PFSK-1 (cell line): ENCODE measurements around the gene MORN1.

ENCODE experiments used
- FOXP2 ChIP-seq: optimal IDR thresholded peaks from 2 replicates; pipeline ENCODE3; 2011; ENCODE audit warnings: borderline replicate concordance, control low read depth, inconsistent platforms; ENCODE audit not compliant: insufficient read depth; ENCODE audit errors: extremely low read length, extremely low read depth
- POLR2AphosphoS5 ChIP-seq: IDR thresholded peaks from 2 replicates; pipeline ENCODE4 v1.6.1; 2012; ENCODE audit warnings: low read depth, mild to moderate bottlenecking, control low read depth, low read length, moderate library complexity
- REST ChIP-seq, 2 experiments: IDR thresholded peaks; 2 replicates each; pipeline versions ENCODE4 v1.6.1 to v1.8.0; 2011 to 2012; ENCODE audit warnings: low read depth in 2 of 2, low read length in 2 of 2, control low read depth in 1 of 2, inconsistent platforms in 1 of 2, mild to moderate bottlenecking in 1 of 2, moderate library complexity in 1 of 2; ENCODE audit not compliant: insufficient read depth in 1 of 2
- SIN3A ChIP-seq: IDR thresholded peaks from 2 replicates; pipeline ENCODE4 v1.6.1; 2012; ENCODE audit warnings: mild to moderate bottlenecking, low read length, moderate library complexity, borderline replicate concordance; ENCODE audit not compliant: insufficient read depth
- TAF1 ChIP-seq: IDR thresholded peaks from 2 replicates; pipeline ENCODE4 v1.6.1; 2012; ENCODE audit warnings: low read length, control low read depth, borderline replicate concordance; ENCODE audit not compliant: insufficient read depth

Gene MORN1

GRCh38 chr1:2352897-2353550 lies 38.3 kb downstream of the MORN1 start:
- TF ChIP-seq TAF1 (no peak), REST (IDR thresholded peaks at IDR 0.05; ENCODE audit: insufficient read depth in 1 of 2, low read depth in 2 of 2, low read length in 2 of 2) (no peak)

- TF ChIP-seq REST (IDR thresholded peaks at IDR 0.05; ENCODE audit: insufficient read depth in 1 of 2, low read depth in 2 of 2, low read length in 2 of 2) (no peak), TAF1 (no peak), POLR2AphosphoS5 (no peak), FOXP2 (no peak), SIN3A (no peak)
These were observed 38.9 kb downstream of the MORN1 start for GRCh38 chr1:2352341-2352896.

- no peak for TF ChIP-seq TAF1
These were observed 39.6 kb downstream of the MORN1 start for GRCh38 chr1:2351723-2352122.

- no peak for TF ChIP-seq POLR2AphosphoS5
- TF ChIP-seq TAF1: no peak
- no peak for TF ChIP-seq REST (IDR thresholded peaks at IDR 0.05; ENCODE audit: insufficient read depth in 1 of 2, low read depth in 2 of 2, low read length in 2 of 2)
These were observed 40.3 kb downstream of the MORN1 start for GRCh38 chr1:2350911-2351655.

- TF ChIP-seq TAF1 (no peak), SIN3A (no peak), REST (IDR thresholded peaks at IDR 0.05; ENCODE audit: insufficient read depth in 1 of 2, low read depth in 2 of 2, low read length in 2 of 2) (no peak), FOXP2 (no peak), POLR2AphosphoS5 (no peak)
These were observed 40.9 kb downstream of the MORN1 start for GRCh38 chr1:2350501-2350900.
